GM21528 (cell line): ENCODE data around the gene PDE4D.

Experiments used
- ATAC-seq: cut with Tn5 transposase; IDR thresholded peaks from one replicate; pipeline ENCODE4 v1.9.1; 2021; ENCODE audit warnings: mild to moderate bottlenecking, moderate library complexity; ENCODE audit not compliant: unreplicated experiment, low FRiP score

The PDE4D gene

DNA sequence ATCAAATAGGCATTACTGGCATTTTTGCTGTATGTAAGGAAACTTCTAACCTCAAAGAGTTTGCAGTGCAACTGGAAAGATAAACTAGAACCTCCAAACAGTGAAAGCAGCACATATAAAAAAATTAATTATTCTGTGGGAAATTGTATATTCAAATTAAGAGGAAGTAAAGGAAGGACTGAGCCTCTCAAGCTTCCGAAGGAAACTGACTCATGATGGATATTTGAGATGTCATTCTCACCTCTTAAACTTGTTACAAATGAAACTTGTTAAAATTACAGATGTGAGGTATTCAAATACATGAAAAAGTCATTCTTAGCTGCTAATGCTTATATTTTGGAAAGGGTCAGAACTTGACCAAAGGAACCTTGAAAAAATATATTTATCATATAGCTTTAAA, 538.7 kb downstream of the PDE4D start:
- no peak for ATAC-seq

GRCh38 chr5:59354274-59354673, 539.3 kb downstream of the PDE4D start:
- no peak for ATAC-seq

- ATAC-seq, result no peak
Measured at GRCh38 chr5:59351076-59351794, 542.3 kb downstream of the PDE4D start.

DNA sequence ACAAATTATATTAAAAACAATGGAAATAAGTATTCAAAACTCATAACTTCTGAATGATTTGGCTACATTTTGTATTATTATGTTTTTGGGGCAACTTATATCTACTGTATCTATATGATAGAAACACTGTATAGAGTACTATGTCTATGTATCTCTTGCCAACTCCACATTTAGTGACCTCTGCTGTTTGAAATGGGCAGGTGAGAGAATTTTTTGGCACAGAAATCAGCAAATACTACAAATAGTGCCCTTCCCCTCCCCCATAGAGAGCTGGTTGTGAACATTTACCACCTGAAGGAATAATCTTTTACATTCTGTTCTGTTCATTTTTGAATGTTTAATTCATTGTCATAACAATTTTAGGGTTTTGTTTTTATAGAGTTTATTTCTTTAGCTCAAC, 545.3 kb downstream of the PDE4D start:
- ATAC-seq, result no peak

DNA sequence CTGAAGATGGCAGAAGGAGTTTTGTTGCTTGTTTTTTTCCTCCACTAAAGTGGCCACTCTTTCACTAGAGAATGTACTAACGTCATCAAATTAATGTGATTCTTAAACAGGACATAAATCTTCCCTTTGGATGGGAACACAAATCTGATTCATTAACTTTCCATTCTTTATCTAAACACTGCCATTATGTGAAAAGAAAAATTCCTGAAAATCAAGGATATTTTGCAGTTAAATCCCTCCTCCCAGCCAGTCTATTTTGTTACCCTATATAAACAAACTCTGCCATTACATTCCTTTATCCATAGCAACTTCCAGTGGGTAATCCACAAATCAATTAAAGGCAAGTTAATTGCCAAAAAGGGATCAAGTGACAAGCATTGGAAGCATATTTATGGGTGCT, 546.5 kb downstream of the PDE4D start:
- ATAC-seq, result no peak

DNA sequence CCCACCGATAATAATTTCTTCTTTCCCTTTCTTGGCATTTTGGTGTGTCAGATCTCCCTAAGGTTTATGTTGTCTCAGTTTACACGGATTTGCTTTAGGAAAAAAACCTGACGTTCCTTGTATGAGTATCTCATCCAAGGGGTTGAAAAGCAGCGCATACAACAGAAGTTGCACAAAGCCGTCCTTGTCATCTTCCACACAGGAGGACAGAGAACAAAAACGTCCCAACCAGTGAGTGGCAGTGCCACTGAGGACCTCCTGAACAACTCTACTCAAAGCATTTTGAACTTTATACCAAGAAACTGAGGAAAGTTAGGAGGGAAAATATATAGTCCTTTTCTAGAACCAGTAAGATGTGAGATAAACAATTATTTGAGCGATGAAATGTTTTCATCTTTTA, 547.0 kb downstream of the PDE4D start:
- ATAC-seq, result no peak

GRCh38 chr5:59342181-59342580, 551.3 kb downstream of the PDE4D start:
- no peak for ATAC-seq

- no peak for ATAC-seq
Measured at GRCh38 chr5:59341760-59342159, 551.8 kb downstream of the PDE4D start.

GRCh38 chr5:59341155-59341554, 552.4 kb downstream of the PDE4D start:
- no peak for ATAC-seq

DNA sequence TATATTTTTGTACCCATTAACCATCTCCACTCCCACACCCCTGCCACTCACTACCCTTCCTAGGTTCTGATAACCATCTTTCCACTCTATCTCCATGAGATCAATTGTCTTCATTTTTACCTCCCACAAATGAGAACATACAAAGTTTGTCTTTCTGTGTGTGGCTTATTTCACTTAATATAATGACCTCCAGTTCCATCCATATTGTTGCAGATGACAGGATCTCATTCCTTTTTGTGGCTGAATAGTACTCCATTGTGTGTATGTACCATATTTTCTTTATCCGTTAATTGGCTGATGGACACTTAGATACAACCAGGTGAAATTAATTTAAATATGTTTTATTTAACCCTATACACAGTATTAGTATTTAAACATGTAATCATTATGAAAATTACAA, 552.9 kb downstream of the PDE4D start:
- no peak for ATAC-seq

DNA sequence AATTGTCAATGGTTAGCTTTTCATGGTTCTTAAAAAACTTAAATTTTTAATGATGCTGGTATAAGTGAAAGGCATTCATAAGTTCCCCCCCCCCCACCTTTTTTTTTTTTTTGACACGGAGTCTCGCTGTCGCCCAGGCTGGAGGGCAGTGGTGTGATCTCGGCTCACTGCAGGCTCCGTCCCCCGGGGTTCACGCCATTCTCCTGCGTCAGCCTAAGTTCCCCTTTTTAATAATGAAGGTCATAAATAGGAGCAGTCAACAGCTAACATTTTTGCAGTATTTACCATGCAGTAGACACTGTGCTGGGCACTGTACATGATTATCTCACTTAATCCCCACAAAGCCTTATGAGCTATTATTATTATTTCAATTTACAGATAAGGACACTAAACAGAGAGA, 556.3 kb downstream of the PDE4D start:
- ATAC-seq, result no peak

- ATAC-seq, result no peak
Measured at GRCh38 chr5:59335544-59335943, 558.0 kb downstream of the PDE4D start.

DNA sequence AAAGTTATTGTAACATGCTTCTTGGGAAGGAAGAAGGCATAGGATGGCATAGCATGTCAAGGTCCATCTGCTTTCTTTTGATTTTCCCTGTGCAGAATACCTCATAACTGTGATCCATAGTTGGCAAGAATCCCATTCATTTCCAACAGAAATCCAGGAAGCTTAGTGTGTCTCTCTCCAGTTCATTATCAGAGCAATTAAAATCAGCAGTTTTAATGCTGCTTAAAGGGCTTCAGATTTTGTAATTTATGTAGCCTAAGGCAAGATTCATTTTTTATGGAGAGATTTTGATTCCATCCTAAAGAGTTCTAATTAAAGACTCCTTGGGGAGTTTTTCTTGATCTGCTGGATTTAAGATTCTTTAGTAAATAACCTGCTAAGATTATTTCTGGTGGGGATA, 560.1 kb downstream of the PDE4D start:
- no peak for ATAC-seq

DNA sequence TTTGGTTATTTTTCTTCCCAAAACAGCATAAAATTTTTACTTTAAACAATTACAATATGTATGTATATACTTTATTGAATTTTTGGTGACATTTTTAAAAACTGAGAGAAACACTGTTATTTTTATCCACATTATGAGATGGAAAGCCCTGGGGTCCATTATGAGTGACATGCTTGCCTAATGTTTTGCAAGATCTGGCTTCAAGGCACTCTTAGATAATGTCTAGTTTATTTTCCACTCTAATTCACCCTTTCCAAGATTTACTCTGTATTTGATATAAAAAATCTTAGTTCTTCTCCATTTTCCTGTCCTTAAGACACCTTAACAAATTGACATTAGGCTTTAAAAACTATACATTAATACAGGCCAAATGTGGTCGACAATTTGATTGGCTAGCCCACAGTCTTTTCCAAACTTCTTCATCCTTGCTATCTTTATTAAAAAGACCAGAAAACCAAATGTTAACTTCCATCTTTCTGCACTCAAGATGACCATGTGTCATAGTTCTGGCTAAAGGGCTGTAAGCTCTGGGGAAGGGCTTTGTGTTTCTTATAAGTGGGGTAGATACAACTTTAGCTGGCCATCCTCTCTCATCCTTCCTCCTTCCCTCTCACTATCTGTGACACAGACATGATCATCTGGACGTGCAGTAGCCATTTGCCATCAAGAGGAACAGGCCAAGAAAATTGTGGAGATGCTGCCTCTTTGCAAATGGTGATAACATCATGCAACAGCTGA, 561.1 kb downstream of the PDE4D start:
- no peak for ATAC-seq

- ATAC-seq, result no peak
Measured at GRCh38 chr5:59330680-59331079, 562.8 kb downstream of the PDE4D start.

GRCh38 chr5:59328709-59329296, 564.7 kb downstream of the PDE4D start:
- no peak for ATAC-seq

DNA sequence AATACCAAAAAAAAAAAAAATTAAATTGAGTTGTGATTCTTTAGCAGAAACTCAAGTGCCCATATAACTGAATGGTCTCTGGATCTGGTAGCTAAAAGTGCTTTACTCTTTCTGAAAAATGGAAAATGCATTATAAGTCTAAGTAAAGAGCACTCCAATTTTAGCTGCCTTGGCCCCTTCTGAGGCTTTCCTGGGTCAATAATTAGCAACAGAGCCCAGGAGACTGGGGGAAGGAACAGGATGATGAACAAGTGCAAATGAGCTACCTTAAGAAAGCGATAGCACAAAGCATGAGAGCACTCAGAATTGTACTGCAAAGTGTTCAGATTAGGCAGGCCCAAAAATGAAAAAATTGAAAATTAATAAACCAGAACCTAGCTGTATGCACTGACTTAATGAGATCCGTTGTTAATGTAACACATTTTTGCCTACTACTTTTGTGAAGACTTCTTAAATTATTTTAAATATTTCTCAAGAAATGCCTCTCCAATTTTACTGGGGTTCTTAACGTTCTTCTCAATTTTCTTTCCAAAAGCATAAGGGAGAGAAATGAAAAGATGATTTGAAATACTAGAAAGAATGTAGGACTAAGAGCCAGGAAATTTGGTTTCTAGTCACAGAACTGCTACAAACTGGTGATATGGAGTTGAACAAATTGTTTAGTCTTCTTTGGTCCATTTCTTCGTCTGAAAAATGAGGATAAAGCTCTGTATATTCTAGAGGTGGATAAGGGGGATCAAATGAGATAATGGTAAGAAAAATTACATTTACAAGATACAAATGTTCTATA, 566.1 kb downstream of the PDE4D start:
- no peak for ATAC-seq

- no peak for ATAC-seq
Measured at GRCh38 chr5:59326596-59326995, 566.9 kb downstream of the PDE4D start.

DNA sequence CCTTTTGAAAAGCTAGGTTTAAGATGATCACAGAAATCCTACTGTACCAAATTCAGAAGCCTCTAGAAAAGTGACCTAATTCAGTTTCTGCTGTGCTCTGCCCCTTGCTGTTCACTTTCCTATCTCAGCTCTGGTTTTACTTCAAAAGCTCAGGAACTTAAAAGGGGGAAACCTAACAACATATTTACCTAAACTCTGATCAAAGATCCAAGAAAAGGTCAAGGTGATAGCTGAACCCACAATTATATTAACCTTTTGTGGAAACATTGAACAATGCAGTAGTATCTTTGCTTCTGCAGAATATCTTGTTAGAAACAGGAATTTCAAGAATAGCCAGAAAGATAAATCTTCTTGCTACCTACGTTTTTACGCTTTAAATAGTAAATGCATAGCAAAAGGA, 568.5 kb downstream of the PDE4D start:
- no peak for ATAC-seq

- ATAC-seq, result no peak
Measured at GRCh38 chr5:59322894-59323293, 570.6 kb downstream of the PDE4D start.

DNA sequence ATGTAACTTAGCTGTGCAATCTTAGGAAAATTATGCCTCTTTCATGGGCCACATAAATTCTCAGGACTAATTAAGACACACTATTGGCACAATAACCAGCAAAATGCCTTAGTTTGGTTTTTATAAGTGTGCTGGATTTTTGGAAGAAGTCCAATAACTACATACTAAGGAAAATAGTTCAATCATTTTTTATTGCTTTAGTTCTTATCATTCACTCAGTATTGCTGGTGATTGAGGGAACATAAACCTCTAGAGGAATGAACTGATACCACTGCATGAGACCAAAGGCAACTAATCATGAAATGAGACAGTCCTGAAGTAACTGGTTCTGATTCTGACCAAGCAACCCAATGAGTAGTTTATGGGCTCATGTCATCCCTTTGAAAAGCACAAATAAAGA, 571.5 kb downstream of the PDE4D start:
- ATAC-seq, result no peak
